Endodermal cell (in vitro differentiated cells): ENCODE data around the gene TEKT3. TPM values are rescaled to one million over a fixed set of nuclear protein-coding genes. Genes with fewer than 3 reads are reported as not detected.
A peak's percentile ranks its signal among the peaks of the same experiment; 100 is the strongest.

ENCODE experiments used
- DNase-seq: peaks from one replicate; pipeline ENCODE4 v3.0.0-alpha.2; 2017
- H3K27ac ChIP-seq: 2 replicates; pipeline ENCODE4 v1.5.1; 2013; ENCODE audit warnings: mild to moderate bottlenecking, low read depth, low read length, moderate library complexity
- H3K27me3 ChIP-seq: 2 replicates; pipeline ENCODE4 v1.6.1; 2013; ENCODE audit warnings: mild to moderate bottlenecking, low read length, moderate library complexity; ENCODE audit not compliant: insufficient read depth, control insufficient read depth, poor library complexity, severe bottlenecking
- H3K36me3 ChIP-seq: 2 replicates; pipeline ENCODE4 v1.7.0; 2013; ENCODE audit warnings: mild to moderate bottlenecking, low read length, moderate library complexity; ENCODE audit not compliant: control insufficient read depth, insufficient read depth
- H3K4me1 ChIP-seq: one replicate; pipeline ENCODE4 v1.7.0; 2013; ENCODE audit warnings: low read length; ENCODE audit not compliant: control insufficient read depth, insufficient read depth
- H3K4me3 ChIP-seq: 2 replicates; pipeline ENCODE4 v1.5.1; 2013; ENCODE audit warnings: mild to moderate bottlenecking, low read length, moderate library complexity
- H3K9ac ChIP-seq: 2 replicates; pipeline ENCODE4 v1.6.1; 2013; ENCODE audit warnings: mild to moderate bottlenecking, low read length, moderate library complexity; ENCODE audit not compliant: poor library complexity, severe bottlenecking; ENCODE audit errors: extremely low read depth
- H3K9me3 ChIP-seq: 2 replicates; pipeline ENCODE4 v1.6.1; 2013; ENCODE audit warnings: mild to moderate bottlenecking, low read length, moderate library complexity; ENCODE audit not compliant: control insufficient read depth
- H3K27ac Mint-ChIP-seq: 2 replicates; pipeline ENCODE4 v1.8.0; 2020; ENCODE audit warnings: mixed read lengths
- H3K27me3 Mint-ChIP-seq: 2 replicates; pipeline ENCODE4 v1.8.0; 2021; ENCODE audit warnings: mild to moderate bottlenecking, mixed read lengths; ENCODE audit not compliant: insufficient read depth
- H3K36me3 Mint-ChIP-seq: 2 replicates; pipeline ENCODE4 v1.8.0; 2020; ENCODE audit warnings: low read depth, mixed read lengths
- H3K4me1 Mint-ChIP-seq: 2 replicates; pipeline ENCODE4 v1.8.0; 2020; ENCODE audit warnings: mixed read lengths
- H3K4me3 Mint-ChIP-seq: 2 replicates; pipeline ENCODE4 v1.8.0; 2020; ENCODE audit warnings: mild to moderate bottlenecking, moderate library complexity, mixed read lengths
- H3K9me3 Mint-ChIP-seq: 2 replicates; pipeline ENCODE4 v1.8.0; 2020; ENCODE audit warnings: mild to moderate bottlenecking, mixed read lengths
- CTCF ChIP-seq: fragments of 200-600 bp; sonication (generic); conservative IDR thresholded peaks from 2 replicates; pipeline ENCODE4 v1.5.0; 2021; ENCODE audit warnings: antibody characterized with exemption, mild to moderate bottlenecking
- WGBS, 2 experiments: methylation state at CpG; one replicate each; pipeline versions ENCODE4 v1.1.5 to v1.1.7; 2013; ENCODE audit warnings: missing lambda C conversion rate in 2 of 2, mixed read lengths in 1 of 2; ENCODE audit not compliant: insufficient coverage in 1 of 2, insufficient read length in 1 of 2; 5-methylcytosine and 5-hydroxymethylcytosine counted together
- total RNA-seq, 2 donors: library from RNA; stranded (reverse); fragmentation: NEBNext Ultra II Directional in 1 of 2; extraction: Animal tissue kit (Norgen Biotek cat#: 25700) in 1 of 2; gene quantifications; 2 replicates in 1 of 2; 3 replicates in 1 of 2; pipeline ENCODE4 v1.2.1, GENCODE V29; 2021

TEKT3 gene
- total RNA-seq, 2 donors from 2014 or later: 1.1 to 1.6 TPM

- H3K4me1 Mint-ChIP-seq: no peaks in the 10 kb centered on the region
- Histone ChIP-seq H3K36me3 (no peaks in the 10 kb centered on the region), H3K27ac (no peak overlapping the region), H3K27me3 (no peaks in the 10 kb centered on the region), H3K4me1 (no peaks in the 10 kb centered on the region), H3K9ac (no peak overlapping the region), H3K4me3 (no peak overlapping the region), H3K9me3 (no peaks in the 10 kb centered on the region)
- peaks cover 2% of the 10 kb centered on the region for H3K9me3 Mint-ChIP-seq
- H3K27ac Mint-ChIP-seq: no peak overlapping the region
- no peaks in the 10 kb centered on the region for H3K36me3 Mint-ChIP-seq
- H3K27me3 Mint-ChIP-seq: peaks cover 2% of the 10 kb centered on the region
- no peak overlapping the region for H3K4me3 Mint-ChIP-seq
- WGBS, 2 experiments: 80 to 90% methylated on average over 1 to 3 of the region's 3 CpGs
- DNase-seq: no peak
- no peak for TF ChIP-seq CTCF
Measured at GRCh38 chr17:15364615-15365014, 23.2 kb upstream of the TEKT3 start.

GRCh38 chr17:15363702-15364101 lies 22.3 kb upstream of the TEKT3 start:
- H3K36me3 Mint-ChIP-seq: no peaks in the 10 kb centered on the region
- 81 to 83% methylated on average over 2 to 6 of the region's 6 CpGs for WGBS, 2 experiments
- TF ChIP-seq CTCF: no peak
- no peak overlapping the region for H3K27ac Mint-ChIP-seq
- no peaks in the 10 kb centered on the region for H3K4me1 ChIP-seq
- H3K27me3 Mint-ChIP-seq: peaks cover 3% of the 10 kb centered on the region
- no peak overlapping the region for H3K9ac ChIP-seq
- no peaks in the 10 kb centered on the region for H3K4me1 Mint-ChIP-seq
- no peaks in the 10 kb centered on the region for H3K36me3 ChIP-seq
- H3K9me3 Mint-ChIP-seq: peaks cover 2% of the 10 kb centered on the region
- no peaks in the 10 kb centered on the region for H3K9me3 ChIP-seq
- DNase-seq: no peak
- no peak overlapping the region for H3K4me3 ChIP-seq
- H3K27me3 ChIP-seq: no peaks in the 10 kb centered on the region
- H3K4me3 Mint-ChIP-seq: no peak overlapping the region
- no peak overlapping the region for H3K27ac ChIP-seq

- no peaks in the 10 kb centered on the region for H3K27me3 ChIP-seq
- no peaks in the 10 kb centered on the region for H3K36me3 ChIP-seq
- H3K9ac ChIP-seq: no peak overlapping the region
- no peak overlapping the region for H3K27ac Mint-ChIP-seq
- DNase-seq: peak; percentile 40
- 86 to 100% methylated on average over 1 to 2 of the region's 2 CpGs for WGBS, 2 experiments
- H3K27me3 Mint-ChIP-seq: peaks cover 11% of the 10 kb centered on the region
- H3K4me1 ChIP-seq: no peaks in the 10 kb centered on the region
- no peak overlapping the region for H3K4me3 Mint-ChIP-seq
- H3K4me1 Mint-ChIP-seq: no peaks in the 10 kb centered on the region
- peaks cover 2% of the 10 kb centered on the region for H3K9me3 Mint-ChIP-seq
- no peak overlapping the region for H3K4me3 ChIP-seq
- TF ChIP-seq CTCF: no peak
- H3K9me3 ChIP-seq: no peaks in the 10 kb centered on the region
- no peaks in the 10 kb centered on the region for H3K36me3 Mint-ChIP-seq
- no peak overlapping the region for H3K27ac ChIP-seq
Measured at GRCh38 chr17:15361592-15361991, 20.2 kb upstream of the TEKT3 start.
